ENCODE results near the gene MEI1.
"Not testable (repeated sequence)": the region's sequence is repeated elsewhere in the genome, so short reads cannot be mapped to it uniquely, and the experiment has no call there.

The MEI1 gene

GRCh38 chr22:41725510-41726110 lies 26.3 kb downstream of the MEI1 start:
- H4K8ac ChIP-seq (ENCODE audit: low read depth, low read length), result no peak overlapping the region
- no peak overlapping the region for H3K27ac ChIP-seq (ENCODE audit: low read depth, low read length)
- H3K27me3 ChIP-seq (ENCODE audit: insufficient read depth, low read length), result no peaks in the 10 kb centered on the region
- no peak overlapping the region for H2BK12ac ChIP-seq (ENCODE audit: low read length)
- H3K4me3 ChIP-seq (ENCODE audit: low read depth, low read length), result no peak overlapping the region
- no peaks in the 10 kb centered on the region for H3K79me2 ChIP-seq (ENCODE audit: control insufficient read depth, insufficient read depth, low read length, poor library complexity)
- H3K4ac ChIP-seq (ENCODE audit: low read depth, low read length), result no peak overlapping the region
- no peak overlapping the region for H3K14ac ChIP-seq (ENCODE audit: low read length)
- no peak overlapping the region for H2BK5ac ChIP-seq (ENCODE audit: low read depth, low read length, poor library complexity)
- no peak overlapping the region for H2AFZ ChIP-seq (ENCODE audit: insufficient read depth, low read length, poor library complexity)
- no peak overlapping the region for H3K4me2 ChIP-seq (ENCODE audit: low read length)
- no peaks in the 10 kb centered on the region for H3K79me1 ChIP-seq (ENCODE audit: low read length)
- H3K9ac ChIP-seq (ENCODE audit: low read length), result no peak overlapping the region
- H3K9me3 ChIP-seq (ENCODE audit: insufficient read depth, low read depth, low read length), result no peaks in the 10 kb centered on the region
- no peak overlapping the region for H2BK120ac ChIP-seq (ENCODE audit: insufficient read depth, low read length, poor library complexity)
- no peak overlapping the region for H3K18ac ChIP-seq (ENCODE audit: low read length)
- no peak overlapping the region for H3K23ac ChIP-seq (ENCODE audit: low read length)
- no peak overlapping the region for H4K91ac ChIP-seq (ENCODE audit: low read depth, low read length)
- no peak overlapping the region for H2AK5ac ChIP-seq (ENCODE audit: low read length)
- H3K36me3 ChIP-seq (ENCODE audit: control insufficient read depth in 1 of 2, insufficient read depth in 2 of 2, low read length in 2 of 2), result no peaks in the 10 kb centered on the region
- H3K4me1 ChIP-seq (ENCODE audit: control insufficient read depth in 1 of 2, insufficient read depth in 2 of 2, low read length in 2 of 2), result peaks cover 4% of the 10 kb centered on the region in 2 experiments
- WGBS (ENCODE audit: extremely low coverage, insufficient coverage, insufficient read length), result no CpG with 5 or more reads among the region's 9 CpGs
- DNase-seq, result peak; percentile 55 to 81
- no peak overlapping the region for H4K12ac ChIP-seq (ENCODE audit: low read depth, low read length)

- Histone ChIP-seq H4K12ac (ENCODE audit: low read depth, low read length) (no peak overlapping the region), H3K27ac (ENCODE audit: low read depth, low read length) (no peak overlapping the region), H2BK12ac (ENCODE audit: low read length) (no peak overlapping the region), H4K8ac (ENCODE audit: low read depth, low read length) (no peak overlapping the region), H3K79me1 (ENCODE audit: low read length) (no peaks in the 10 kb centered on the region), H2AK5ac (ENCODE audit: low read length) (no peak overlapping the region), H2BK120ac (ENCODE audit: insufficient read depth, low read length, poor library complexity) (no peak overlapping the region), H3K9ac (ENCODE audit: low read length) (no peak overlapping the region), H3K23ac (ENCODE audit: low read length) (no peak overlapping the region), H3K36me3 (ENCODE audit: control insufficient read depth in 1 of 2, insufficient read depth in 2 of 2, low read length in 2 of 2) (no peaks in the 10 kb centered on the region), H3K4ac (ENCODE audit: low read depth, low read length) (no peak overlapping the region), H3K4me1 (ENCODE audit: control insufficient read depth in 1 of 2, insufficient read depth in 2 of 2, low read length in 2 of 2) (no peaks in the 10 kb centered on the region), H2AFZ (ENCODE audit: insufficient read depth, low read length, poor library complexity) (no peak overlapping the region), H2BK5ac (ENCODE audit: low read depth, low read length, poor library complexity) (no peak overlapping the region), H3K18ac (ENCODE audit: low read length) (no peak overlapping the region), H3K9me3 (ENCODE audit: insufficient read depth, low read depth, low read length) (no peaks in the 10 kb centered on the region), H3K4me2 (ENCODE audit: low read length) (no peak overlapping the region), H3K4me3 (ENCODE audit: low read depth, low read length) (no peak overlapping the region), H4K91ac (ENCODE audit: low read depth, low read length) (no peak overlapping the region), H3K27me3 (ENCODE audit: insufficient read depth, low read length) (no peaks in the 10 kb centered on the region), H3K79me2 (ENCODE audit: control insufficient read depth, insufficient read depth, low read length, poor library complexity) (no peaks in the 10 kb centered on the region), H3K14ac (ENCODE audit: low read length) (no peak overlapping the region)
- WGBS (ENCODE audit: extremely low coverage, insufficient coverage, insufficient read length), result no CpG with 5 or more reads among the region's 2 CpGs
- no peak for DNase-seq
Observed at GRCh38 chr22:41731609-41732008, 32.3 kb downstream of the MEI1 start.

GRCh38 chr22:41732096-41732772 lies 32.9 kb downstream of the MEI1 start:
- Histone ChIP-seq H3K9ac (ENCODE audit: low read length) (no peak overlapping the region), H3K4ac (ENCODE audit: low read depth, low read length) (no peak overlapping the region), H2BK120ac (ENCODE audit: insufficient read depth, low read length, poor library complexity) (no peak overlapping the region), H3K4me1 (ENCODE audit: control insufficient read depth in 1 of 2, insufficient read depth in 2 of 2, low read length in 2 of 2) (no peaks in the 10 kb centered on the region), H4K91ac (ENCODE audit: low read depth, low read length) (no peak overlapping the region), H2BK12ac (ENCODE audit: low read length) (no peak overlapping the region), H2AK5ac (ENCODE audit: low read length) (no peak overlapping the region), H3K27ac (ENCODE audit: low read depth, low read length) (no peak overlapping the region), H3K4me3 (ENCODE audit: low read depth, low read length) (no peak overlapping the region), H3K79me2 (ENCODE audit: control insufficient read depth, insufficient read depth, low read length, poor library complexity) (no peaks in the 10 kb centered on the region), H3K79me1 (ENCODE audit: low read length) (no peaks in the 10 kb centered on the region), H4K8ac (ENCODE audit: low read depth, low read length) (no peak overlapping the region), H2AFZ (ENCODE audit: insufficient read depth, low read length, poor library complexity) (no peak overlapping the region), H4K12ac (ENCODE audit: low read depth, low read length) (no peak overlapping the region), H3K9me3 (ENCODE audit: insufficient read depth, low read depth, low read length) (no peaks in the 10 kb centered on the region), H3K4me2 (ENCODE audit: low read length) (no peak overlapping the region), H3K23ac (ENCODE audit: low read length) (no peak overlapping the region), H3K36me3 (ENCODE audit: control insufficient read depth in 1 of 2, insufficient read depth in 2 of 2, low read length in 2 of 2) (no peaks in the 10 kb centered on the region), H3K14ac (ENCODE audit: low read length) (no peak overlapping the region), H2BK5ac (ENCODE audit: low read depth, low read length, poor library complexity) (no peak overlapping the region), H3K18ac (ENCODE audit: low read length) (no peak overlapping the region), H3K27me3 (ENCODE audit: insufficient read depth, low read length) (no peaks in the 10 kb centered on the region)
- no CpG with 5 or more reads among the region's 7 CpGs for WGBS (ENCODE audit: extremely low coverage, insufficient coverage, insufficient read length)
- no peak for DNase-seq

- not testable (repeated sequence) for H4K91ac ChIP-seq (ENCODE audit: low read depth, low read length); H3K79me2 ChIP-seq (ENCODE audit: control insufficient read depth, insufficient read depth, low read length, poor library complexity); H2BK5ac ChIP-seq (ENCODE audit: low read depth, low read length, poor library complexity); DNase-seq; H3K4ac ChIP-seq (ENCODE audit: low read depth, low read length); H2BK12ac ChIP-seq (ENCODE audit: low read length); H3K4me2 ChIP-seq (ENCODE audit: low read length); H3K18ac ChIP-seq (ENCODE audit: low read length); H3K79me1 ChIP-seq (ENCODE audit: low read length); H2AK5ac ChIP-seq (ENCODE audit: low read length); H3K27ac ChIP-seq (ENCODE audit: low read depth, low read length); H3K4me3 ChIP-seq (ENCODE audit: low read depth, low read length); H4K8ac ChIP-seq (ENCODE audit: low read depth, low read length); H3K23ac ChIP-seq (ENCODE audit: low read length); H3K27me3 ChIP-seq (ENCODE audit: insufficient read depth, low read length); H3K14ac ChIP-seq (ENCODE audit: low read length); H3K9ac ChIP-seq (ENCODE audit: low read length); H3K9me3 ChIP-seq (ENCODE audit: insufficient read depth, low read depth, low read length); H3K4me1 ChIP-seq (ENCODE audit: control insufficient read depth in 1 of 2, insufficient read depth in 2 of 2, low read length in 2 of 2); H2BK120ac ChIP-seq (ENCODE audit: insufficient read depth, low read length, poor library complexity); H2AFZ ChIP-seq (ENCODE audit: insufficient read depth, low read length, poor library complexity); H4K12ac ChIP-seq (ENCODE audit: low read depth, low read length); H3K36me3 ChIP-seq (ENCODE audit: control insufficient read depth in 1 of 2, insufficient read depth in 2 of 2, low read length in 2 of 2)
- no CpG with 5 or more reads among the region's 4 CpGs for WGBS (ENCODE audit: extremely low coverage, insufficient coverage, insufficient read length)
Observed at GRCh38 chr22:41733241-41733640, 33.9 kb downstream of the MEI1 start.
